ENCODE measurements around the gene OR6Y1.

OR6Y1 gene

DNA sequence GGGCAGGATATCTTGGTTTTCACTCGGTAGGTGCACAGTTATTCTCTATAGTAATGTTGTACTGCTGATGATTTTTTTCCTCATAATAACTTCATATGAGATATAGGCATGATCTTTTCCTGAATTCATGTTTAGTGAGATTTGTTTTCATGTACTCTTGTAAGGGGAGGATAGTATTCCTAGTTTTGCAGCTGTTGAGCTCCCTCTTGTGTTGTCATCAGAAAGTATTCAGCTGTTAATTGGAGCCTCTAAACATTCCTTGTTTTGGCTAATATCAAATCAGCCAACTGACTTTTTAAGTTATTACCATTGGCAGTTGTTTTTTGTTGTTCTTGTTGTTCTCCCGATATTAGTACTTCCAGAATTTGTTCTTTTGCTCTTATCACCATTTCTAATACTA, 57.8 kb downstream of the OR6Y1 start:
- DNase-seq: no peak

DNA sequence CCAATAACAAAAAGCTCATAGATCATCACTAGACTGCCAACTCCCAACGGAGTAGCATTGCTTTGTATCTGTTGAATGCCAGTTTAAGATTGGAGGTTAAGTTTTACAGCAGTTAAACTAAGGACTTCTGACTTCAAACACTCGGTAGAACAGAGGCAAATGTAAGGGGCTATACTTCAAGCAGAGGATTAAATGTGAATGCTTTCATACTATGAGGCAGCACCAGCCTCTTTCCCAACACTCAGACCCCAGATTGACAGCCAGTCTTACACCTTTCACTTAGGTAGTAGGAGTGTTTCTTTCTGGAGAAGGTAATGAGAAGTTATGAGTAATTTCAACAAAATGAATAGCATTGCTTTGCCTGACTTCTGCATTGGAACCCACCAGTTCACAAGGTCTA, 59.4 kb downstream of the OR6Y1 start:
- DNase-seq: no peak
